SH-SY5Y (cell line): ENCODE data around the gene UBASH3A.

ENCODE experiments used
- GATA2 ChIP-seq: IDR thresholded peaks from 2 replicates; pipeline ENCODE4 v1.6.1; 2011; ENCODE audit warnings: mild to moderate bottlenecking, low read depth, low read length
- GATA3 ChIP-seq: IDR thresholded peaks from 2 replicates; pipeline ENCODE4 v1.6.1; 2011; ENCODE audit warnings: low read depth, mild to moderate bottlenecking, low read length, moderate library complexity

Gene UBASH3A

DNA sequence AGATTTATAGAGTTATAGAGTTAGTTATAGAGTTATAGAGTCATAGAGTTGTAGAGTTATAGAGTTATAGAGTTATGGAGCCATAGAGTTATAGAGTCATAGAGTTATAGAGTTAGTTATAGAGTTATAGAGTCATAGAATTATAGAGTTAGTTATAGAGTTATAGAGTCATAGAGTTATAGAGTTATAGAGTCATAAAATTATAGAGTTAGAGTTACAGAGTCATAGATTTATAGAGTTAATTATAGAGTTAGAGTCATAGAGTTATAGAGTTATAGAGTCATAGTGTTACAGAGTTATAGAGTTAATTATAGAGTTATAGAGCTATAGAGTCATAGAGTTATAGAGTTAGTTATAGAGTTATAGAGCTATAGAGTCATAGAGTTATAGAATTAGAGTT is 32.1 kb downstream of the UBASH3A start:
- no peak for TF ChIP-seq GATA2
- no peak for TF ChIP-seq GATA3

- no peak for TF ChIP-seq GATA3
- no peak for TF ChIP-seq GATA2
Measured at GRCh38 chr21:42436914-42437313, 33.2 kb downstream of the UBASH3A start.

DNA sequence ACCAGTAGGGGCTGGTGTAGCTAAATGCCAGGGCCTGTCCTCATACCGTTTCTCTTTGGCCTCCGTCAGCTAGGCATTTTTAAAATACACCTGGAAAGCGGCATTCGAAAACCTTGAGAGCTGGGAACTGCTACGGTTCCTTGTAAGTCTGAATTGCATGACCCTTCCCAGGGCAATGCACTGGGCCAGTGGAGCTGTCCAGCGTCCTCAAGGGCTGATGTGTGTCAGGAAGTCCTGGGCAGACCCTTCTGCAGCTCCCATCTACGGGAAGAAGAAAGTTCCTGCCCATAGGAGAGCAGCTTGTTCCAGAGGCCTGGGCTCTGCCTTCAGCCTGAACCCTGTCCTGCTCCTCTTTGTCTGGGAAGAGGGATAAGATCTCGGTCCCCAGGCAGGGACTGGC is 34.1 kb downstream of the UBASH3A start:
- TF ChIP-seq GATA3 (no peak), GATA2 (no peak)

DNA sequence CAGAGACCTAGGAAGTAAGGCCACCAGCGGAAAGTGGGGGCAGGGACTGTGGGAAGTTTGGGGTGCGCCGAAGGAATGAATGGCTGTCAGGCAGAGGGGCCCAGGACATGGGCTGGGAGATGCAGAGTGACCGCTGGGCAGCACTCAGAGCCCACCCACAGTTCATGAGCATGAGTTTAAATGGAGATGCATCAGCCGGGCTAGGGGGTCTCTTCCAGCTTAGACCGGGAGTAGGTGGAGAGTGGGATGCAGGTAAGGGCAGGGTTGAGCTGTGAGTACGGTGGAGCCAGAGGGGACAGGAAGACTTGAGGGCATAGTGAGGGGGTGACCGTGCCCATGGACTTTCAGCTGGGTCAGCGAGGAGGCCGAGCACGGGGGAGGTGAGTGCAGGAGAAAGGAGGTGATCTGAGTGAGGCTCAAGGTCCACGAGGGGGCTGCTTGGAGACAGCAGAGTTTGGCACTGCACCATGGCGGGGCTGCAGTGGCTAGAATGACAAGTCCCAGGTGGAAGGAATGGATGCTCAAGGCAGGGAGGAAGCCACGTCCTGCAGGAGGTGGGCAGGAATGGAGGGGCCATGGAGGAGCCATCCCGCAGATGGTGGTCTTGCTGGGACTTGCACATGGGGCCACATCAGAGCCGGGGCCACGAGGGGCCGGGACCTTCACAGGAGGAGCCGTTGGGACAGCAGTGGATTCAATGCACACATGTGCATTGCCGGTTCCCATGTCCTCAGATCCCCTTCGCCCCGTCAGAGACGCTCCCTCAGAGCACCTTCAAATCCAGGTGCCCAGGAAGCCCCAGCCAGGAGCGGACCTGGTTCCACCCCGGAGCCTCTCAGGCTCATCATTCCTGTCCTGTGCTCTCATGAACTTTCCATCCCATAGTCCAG is 34.9 kb downstream of the UBASH3A start:
- no peak for TF ChIP-seq GATA2

GRCh38 chr21:42439284-42440186 is 35.8 kb downstream of the UBASH3A start:
- TF ChIP-seq GATA2 (no peak), GATA3 (no peak)

GRCh38 chr21:42440187-42440792 is 36.6 kb downstream of the UBASH3A start:
- TF ChIP-seq GATA3 (no peak), GATA2 (no peak)

GRCh38 chr21:42441963-42442362 is 38.3 kb downstream of the UBASH3A start:
- TF ChIP-seq GATA3 (no peak), GATA2 (no peak)

GRCh38 chr21:42443181-42443785 is 39.6 kb downstream of the UBASH3A start:
- no peak for TF ChIP-seq GATA2
- TF ChIP-seq GATA3: no peak

DNA sequence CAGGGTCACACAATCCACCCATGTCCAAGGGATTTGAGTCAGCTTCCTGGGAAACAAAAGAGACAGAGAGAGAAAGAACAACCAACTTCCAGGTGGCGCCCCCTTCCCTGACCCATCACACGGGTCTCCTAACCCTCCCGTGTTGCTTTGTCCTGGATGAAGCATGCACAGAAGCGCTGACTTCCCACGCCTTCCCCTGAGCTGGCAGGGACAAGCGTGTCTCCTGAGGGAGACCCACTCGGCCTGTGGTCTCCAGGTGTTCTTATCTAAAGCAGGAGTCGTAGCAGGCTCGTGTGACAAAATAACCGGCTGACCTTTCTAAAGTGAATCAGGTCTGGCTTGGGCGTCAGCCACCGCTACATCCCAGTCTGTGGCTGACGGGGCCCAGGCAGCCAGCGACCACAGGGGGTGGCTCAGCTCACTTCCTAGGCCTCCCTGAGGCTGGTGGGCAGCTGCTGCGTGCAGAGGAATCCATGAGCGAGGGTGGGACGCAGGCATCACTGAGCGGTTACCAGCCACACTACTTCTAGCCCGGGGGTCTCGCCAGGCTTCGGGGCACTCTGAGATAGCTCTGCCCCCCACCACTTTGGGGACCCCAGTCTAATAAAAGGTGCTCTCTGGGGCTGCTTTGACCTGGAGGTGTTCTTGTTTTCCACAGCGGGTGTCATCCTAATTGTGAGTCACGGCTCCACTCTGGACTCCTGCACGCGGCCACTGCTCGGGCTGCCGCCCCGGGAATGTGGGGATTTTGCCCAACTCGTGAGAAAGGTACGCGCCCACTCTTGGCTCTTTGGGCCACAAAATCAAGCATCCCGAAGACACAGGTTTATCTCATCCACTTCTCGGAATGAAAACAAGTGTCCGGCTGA is 40.4 kb downstream of the UBASH3A start:
- TF ChIP-seq GATA3 (no peak), GATA2 (no peak)

DNA sequence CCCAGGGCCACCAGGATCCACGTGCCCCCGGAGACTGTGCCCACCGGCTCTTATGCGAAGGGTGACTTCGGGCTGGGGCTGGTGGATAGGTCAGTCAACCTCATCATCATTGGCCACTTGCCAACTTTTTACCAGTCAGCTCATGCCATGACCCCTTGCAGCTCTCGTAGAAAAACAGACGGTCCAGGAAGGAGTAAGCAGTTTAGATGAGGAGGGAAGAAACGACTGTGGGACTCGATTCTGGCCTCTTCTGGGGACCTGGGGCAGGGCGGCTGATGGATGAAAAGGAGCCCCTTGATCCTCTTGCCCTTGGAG is 41.0 kb downstream of the UBASH3A start:
- TF ChIP-seq GATA2: no peak
- TF ChIP-seq GATA3: no peak

DNA sequence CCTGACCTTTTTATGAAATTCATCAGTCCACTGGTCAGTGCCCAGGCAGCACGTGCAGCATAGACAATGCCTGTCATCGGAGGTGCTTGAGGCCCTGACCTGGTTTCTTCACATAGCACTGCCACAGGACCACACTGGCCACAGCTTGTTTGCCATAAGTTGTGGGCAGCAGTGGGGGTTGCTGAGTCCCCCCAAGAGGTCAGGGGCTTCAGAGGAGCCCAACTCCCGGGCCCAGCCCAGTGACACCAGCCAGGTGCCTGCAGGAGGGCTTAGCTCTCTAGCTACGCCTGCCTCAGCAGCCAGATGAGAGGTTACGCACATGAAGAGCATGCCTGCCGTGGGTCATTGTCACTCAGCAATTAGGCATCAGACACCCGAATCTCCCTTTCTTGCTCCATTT is 41.6 kb downstream of the UBASH3A start:
- TF ChIP-seq GATA3: no peak
- TF ChIP-seq GATA2: no peak

DNA sequence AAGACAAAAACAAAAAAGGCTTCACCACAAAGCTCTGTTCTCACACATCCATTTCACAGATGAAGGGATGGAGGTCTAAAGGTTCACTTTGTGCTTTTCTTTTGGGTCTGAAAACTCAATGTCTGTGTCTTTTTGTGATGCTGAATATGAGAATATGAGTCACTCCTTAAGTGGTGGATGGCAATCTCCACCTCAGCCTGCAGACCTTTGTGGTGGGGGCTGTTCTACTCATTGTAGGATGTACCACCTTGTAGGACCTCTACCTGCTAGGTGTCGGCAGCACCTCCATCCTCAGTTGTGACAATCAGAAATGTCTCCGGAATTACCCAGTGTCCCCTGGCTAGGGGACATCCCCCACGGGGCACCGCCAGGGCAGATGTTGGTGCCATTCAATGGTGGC is 42.8 kb downstream of the UBASH3A start:
- TF ChIP-seq GATA2: no peak
- TF ChIP-seq GATA3: no peak

GRCh38 chr21:42447182-42447581 is 43.5 kb downstream of the UBASH3A start:
- TF ChIP-seq GATA2: no peak
